B cell (primary cell): ENCODE results near the gene SEC24B. TPM values are rescaled to one million over a fixed set of nuclear protein-coding genes. Genes with fewer than 3 reads are reported as not detected.

Source experiments
- ATAC-seq: fragments of 200-7000 bp; cut with Tn5 transposase; one replicate; pipeline ENCODE4 v1.10.0; 2021; ENCODE audit warnings: low read depth, mild to moderate bottlenecking, moderate number of reproducible peaks, moderate library complexity
- CTCF ChIA-PET: fragments of 350-600 bp; sonication (Branson Sonifier 250); formaldehyde crosslinking; loops from one replicate; lab custom pipeline; 2021; ENCODE audit warnings: antibody characterized with exemption, inconsistent platforms; lab: Charles Lee
- POLR2A ChIA-PET: fragments of 350-600 bp; sonication (Branson Sonifier 250); formaldehyde crosslinking; loops from one replicate; lab custom pipeline; 2021; ENCODE audit warnings: antibody characterized with exemption; lab: Charles Lee
- DNase-seq: peaks from one replicate; pipeline ENCODE4 v3.0.0; 2013
- H2AFZ ChIP-seq: 2 replicates; pipeline ENCODE4 v1.6.1; 2012; ENCODE audit warnings: mild to moderate bottlenecking, low read depth, low read length; ENCODE audit not compliant: insufficient read depth, poor library complexity, severe bottlenecking
- H3K27ac ChIP-seq, 2 donors: 1 replicate in 1 of 2; 2 replicates in 1 of 2; pipeline ENCODE4 v1.5.1; 2012 to 2013; ENCODE audit warnings: low read length in 2 of 2, mild to moderate bottlenecking in 2 of 2, moderate library complexity in 1 of 2
- H3K27me3 ChIP-seq, 4 experiments: fragments of 200-600 bp in 1 of 4; sonication (generic) in 1 of 4; replicated peaks in 1 of 4; 1 replicate in 2 of 4; 2 replicates in 2 of 4; pipeline versions ENCODE4 v1.6.1 to v1.7.0; 2013 to 2016; ENCODE audit warnings: low read length in 3 of 4, mild to moderate bottlenecking in 2 of 4, mixed read lengths in 1 of 4, moderate library complexity in 1 of 4; ENCODE audit not compliant: insufficient read depth in 4 of 4, control insufficient read depth in 3 of 4; ENCODE audit errors: control extremely low read depth in 1 of 4
- H3K36me3 ChIP-seq, 2 experiments: replicated peaks in 1 of 2; 1 replicate in 1 of 2; 2 replicates in 1 of 2; pipeline versions ENCODE4 v1.6.1 to v1.7.1; 2013; ENCODE audit warnings: low read length in 1 of 2; ENCODE audit not compliant: insufficient read depth in 2 of 2, control insufficient read depth in 1 of 2; ENCODE audit errors: control extremely low read depth in 1 of 2, extremely low read depth in 1 of 2
- H3K4me1 ChIP-seq, 2 donors: fragments of 200-600 bp in 1 of 2; sonication (generic) in 1 of 2; 1 replicate in 1 of 2; 2 replicates in 1 of 2; pipeline versions ENCODE4 v1.5.1 to v1.6.1; 2013 to 2017; ENCODE audit warnings: low read length in 2 of 2; ENCODE audit not compliant: control insufficient read depth in 2 of 2, insufficient read depth in 2 of 2
- H3K4me2 ChIP-seq: replicated peaks from 2 replicates; pipeline ENCODE3; 2012; ENCODE audit warnings: mild to moderate bottlenecking, low read depth, low read length; ENCODE audit not compliant: poor library complexity, severe bottlenecking
- H3K4me3 ChIP-seq, 5 experiments: fragments of 200-600 bp in 1 of 5; sonication (generic) in 1 of 5; 1 replicate in 3 of 5; 2 replicates in 2 of 5; pipeline versions ENCODE4 v1.5.1 to v1.7.0; 2011 to 2016; ENCODE audit warnings: low read length in 4 of 5, mild to moderate bottlenecking in 4 of 5, low read depth in 2 of 5, control low read depth in 1 of 5, moderate library complexity in 1 of 5; ENCODE audit not compliant: insufficient read depth in 1 of 5; ENCODE audit errors: control extremely low read depth in 1 of 5, extremely low read depth in 1 of 5
- H3K79me2 ChIP-seq: fragments of 200-600 bp; sonication (generic); one replicate; pipeline ENCODE4 v1.6.0; 2016; ENCODE audit warnings: low read length; ENCODE audit not compliant: control insufficient read depth, insufficient read depth
- H3K9ac ChIP-seq: fragments of 200-600 bp; sonication (generic); 2 replicates; pipeline ENCODE4 v1.6.1; 2017; ENCODE audit warnings: mild to moderate bottlenecking, low read length, moderate library complexity
- H3K9me3 ChIP-seq, 3 donors: one replicate each; pipeline versions ENCODE4 v1.6.1 to v1.7.1; 2013; ENCODE audit warnings: low read length in 2 of 3; ENCODE audit not compliant: control insufficient read depth in 2 of 3, insufficient read depth in 1 of 3; ENCODE audit errors: control extremely low read depth in 1 of 3
- H4K20me1 ChIP-seq: 2 replicates; pipeline ENCODE4 v1.6.0; 2012; ENCODE audit warnings: mild to moderate bottlenecking, low read length; ENCODE audit not compliant: insufficient read depth, control insufficient read depth, poor library complexity, severe bottlenecking
- H3K27ac Mint-ChIP-seq: one replicate; pipeline ENCODE4 v1.8.0; 2021; ENCODE audit warnings: mixed read lengths
- H3K27me3 Mint-ChIP-seq: one replicate; pipeline ENCODE4 v1.8.0; 2021; ENCODE audit warnings: mixed read lengths
- H3K4me1 Mint-ChIP-seq: one replicate; pipeline ENCODE4 v1.8.0; 2021; ENCODE audit warnings: mixed read lengths
- H3K4me3 Mint-ChIP-seq: one replicate; pipeline ENCODE4 v1.8.0; 2021; ENCODE audit warnings: mixed read lengths
- H3K9me3 Mint-ChIP-seq: one replicate; pipeline ENCODE4 v1.8.0; 2022; ENCODE audit warnings: mixed read lengths; ENCODE audit not compliant: insufficient read depth
- EZH2 ChIP-seq: IDR thresholded peaks from 2 replicates; pipeline ENCODE4 v1.6.1; 2012; ENCODE audit warnings: borderline replicate concordance, low read depth, mild to moderate bottlenecking, moderate library complexity, low read length; ENCODE audit not compliant: insufficient read depth, poor library complexity, severe bottlenecking
- WGBS: methylation state at CpG from one replicate; pipeline ENCODE4 v1.1.5; 2013; ENCODE audit warnings: missing lambda C conversion rate; ENCODE audit not compliant: insufficient coverage; 5-methylcytosine and 5-hydroxymethylcytosine counted together
- intact Hi-C: fragments of 100-400 bp; cut with micrococcal nuclease; formaldehyde crosslinking; loops from one replicate; pipeline ENCODE4 v1.10.0; 2022
- polyA plus RNA-seq: library from polyadenylated mRNA; depleted of rRNA; stranded (reverse); fragments of >200 nt; gene quantifications from 2 replicates; pipeline ENCODE4 v1.2.3, GENCODE V29; 2012
- total RNA-seq, 2 donors: library from RNA; stranded (reverse); fragments of 120-200 nt in 1 of 2; gene quantifications; 1 replicate in 1 of 2; 2 replicates in 1 of 2; pipeline versions ENCODE4 v1.2.3 to v1.2.4, GENCODE V29; 2013 to 2022
- TF ChIP-seq, protein P1 (sequence below): fragments of 200-600 bp; IDR thresholded peaks from one replicate; pipeline ENCODE4 v1.8.0; 2022; ENCODE audit warnings: antibody characterized with exemption, mild to moderate bottlenecking

Gene SEC24B
- total and polyA plus RNA-seq, 2 donors (not counting 1 experiment from before 2014, with no cell fraction given), result 22.6 to 46.4 TPM

DNA sequence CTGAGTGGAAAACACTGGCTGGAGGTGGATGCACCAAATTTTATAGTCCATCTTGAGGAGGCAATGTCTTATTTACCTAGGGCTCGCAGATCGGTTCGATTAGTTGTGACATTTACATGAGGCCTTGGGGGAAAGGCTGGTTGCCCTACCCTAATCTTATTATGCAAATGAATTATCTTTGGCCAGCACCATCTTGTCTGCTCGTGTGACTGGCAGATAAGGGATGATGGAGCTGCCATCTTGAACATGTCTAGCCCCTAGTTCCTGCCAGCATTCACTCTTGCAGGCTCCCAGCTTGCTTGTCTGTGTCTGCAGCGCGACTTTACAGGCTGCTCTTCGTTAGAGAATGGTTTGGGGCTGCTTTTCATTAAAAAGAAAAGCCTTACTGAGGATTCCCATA, 61.9 kb downstream of the SEC24B start:
- no peak for ATAC-seq
- POLR2A ChIA-PET, result no interaction called here
- TF ChIP-seq, protein P1, sequence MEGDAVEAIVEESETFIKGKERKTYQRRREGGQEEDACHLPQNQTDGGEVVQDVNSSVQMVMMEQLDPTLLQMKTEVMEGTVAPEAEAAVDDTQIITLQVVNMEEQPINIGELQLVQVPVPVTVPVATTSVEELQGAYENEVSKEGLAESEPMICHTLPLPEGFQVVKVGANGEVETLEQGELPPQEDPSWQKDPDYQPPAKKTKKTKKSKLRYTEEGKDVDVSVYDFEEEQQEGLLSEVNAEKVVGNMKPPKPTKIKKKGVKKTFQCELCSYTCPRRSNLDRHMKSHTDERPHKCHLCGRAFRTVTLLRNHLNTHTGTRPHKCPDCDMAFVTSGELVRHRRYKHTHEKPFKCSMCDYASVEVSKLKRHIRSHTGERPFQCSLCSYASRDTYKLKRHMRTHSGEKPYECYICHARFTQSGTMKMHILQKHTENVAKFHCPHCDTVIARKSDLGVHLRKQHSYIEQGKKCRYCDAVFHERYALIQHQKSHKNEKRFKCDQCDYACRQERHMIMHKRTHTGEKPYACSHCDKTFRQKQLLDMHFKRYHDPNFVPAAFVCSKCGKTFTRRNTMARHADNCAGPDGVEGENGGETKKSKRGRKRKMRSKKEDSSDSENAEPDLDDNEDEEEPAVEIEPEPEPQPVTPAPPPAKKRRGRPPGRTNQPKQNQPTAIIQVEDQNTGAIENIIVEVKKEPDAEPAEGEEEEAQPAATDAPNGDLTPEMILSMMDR, result no peak
- TF ChIP-seq EZH2, result no peak

DNA sequence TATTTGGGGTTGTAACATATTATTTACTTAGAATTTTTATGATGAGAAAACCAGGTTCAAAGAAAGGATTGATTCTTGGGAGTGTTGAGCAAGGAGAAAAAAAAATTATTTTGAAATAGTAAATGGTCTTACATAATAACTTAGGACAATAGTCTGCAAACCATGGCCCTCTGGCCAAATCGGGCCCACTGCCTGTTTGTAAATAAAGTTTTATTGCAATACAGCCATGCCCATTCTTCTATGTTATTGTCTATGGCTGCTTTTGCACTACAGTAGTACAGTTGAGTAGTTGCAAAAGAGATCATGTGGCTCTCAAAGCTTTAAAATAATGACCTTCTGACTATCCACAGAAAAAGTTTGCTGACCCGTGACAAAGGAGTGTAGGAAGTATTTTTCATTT, 63.3 kb downstream of the SEC24B start:
- H3K4me3 Mint-ChIP-seq, result no peak overlapping the region
- no peak for ATAC-seq
- H3K4me1 Mint-ChIP-seq, result no peaks in the 10 kb centered on the region
- no peak overlapping the region for H3K9ac ChIP-seq
- no peak overlapping the region for H3K27ac Mint-ChIP-seq
- no CpG with 5 or more reads among the region's 2 CpGs for WGBS
- DNase-seq, result no peak
- ChIA-PET POLR2A (no interaction called here), CTCF (no interaction called here)
- H3K9me3 ChIP-seq, result no peaks in the 10 kb centered on the region
- no peaks in the 10 kb centered on the region for H4K20me1 ChIP-seq
- H3K4me2 ChIP-seq, result no peak overlapping the region
- H2AFZ ChIP-seq, result no peak overlapping the region
- intact Hi-C loops, result no loop called here
- H3K27me3 ChIP-seq, result no peaks in the 10 kb centered on the region
- no peak overlapping the region for H3K27ac ChIP-seq
- H3K36me3 ChIP-seq, result peaks cover 15 to 60% of the 10 kb centered on the region in 2 experiments
- H3K27me3 Mint-ChIP-seq, result no peaks in the 10 kb centered on the region
- peaks cover 7% of the 10 kb centered on the region for H3K79me2 ChIP-seq
- no peaks in the 10 kb centered on the region for H3K9me3 Mint-ChIP-seq
- H3K4me3 ChIP-seq, result no peak overlapping the region
- no peaks in the 10 kb centered on the region for H3K4me1 ChIP-seq
- no peak for TF ChIP-seq EZH2
- TF ChIP-seq, protein P1, result no peak

More for the DNA sequence above, 61.9 kb downstream of the SEC24B start:
- H3K9me3 Mint-ChIP-seq, result no peaks in the 10 kb centered on the region
- H3K9ac ChIP-seq, result no peak overlapping the region
- no peak overlapping the region for H3K27ac ChIP-seq
- no peak overlapping the region for H3K27ac Mint-ChIP-seq
- peaks cover 15 to 55% of the 10 kb centered on the region in 2 experiments for H3K36me3 ChIP-seq
- no peak overlapping the region for H2AFZ ChIP-seq
- no peaks in the 10 kb centered on the region for H3K27me3 ChIP-seq
- no peak overlapping the region for H3K4me3 Mint-ChIP-seq
- H3K79me2 ChIP-seq, result peaks cover 7% of the 10 kb centered on the region
- peaks cover 10% of the 10 kb centered on the region for H4K20me1 ChIP-seq
- no peaks in the 10 kb centered on the region for H3K4me1 Mint-ChIP-seq
- 100% methylated on average over 6 of the region's 7 CpGs for WGBS
- no peaks in the 10 kb centered on the region for H3K4me1 ChIP-seq
- no peak overlapping the region for H3K4me2 ChIP-seq
- no peak for DNase-seq
- CTCF ChIA-PET, result no interaction called here
- no peaks in the 10 kb centered on the region for H3K27me3 Mint-ChIP-seq
- intact Hi-C loops, result no loop called here
- no peak overlapping the region for H3K4me3 ChIP-seq
- H3K9me3 ChIP-seq, result no peaks in the 10 kb centered on the region
